Right cardiac atrium (tissue), 5 donors: ENCODE measurements around the gene TXN2. TPM values are rescaled to one million over a fixed set of nuclear protein-coding genes. Genes with fewer than 3 reads are reported as not detected.

Experiments
- ATAC-seq, 2 donors: fragments of 200-7000 bp; cut with Tn5 transposase; one replicate each; pipeline versions ENCODE4 v1.8.0 to v1.9.1; 2020; ENCODE audit warnings: moderate library complexity in 2 of 2, mild to moderate bottlenecking in 1 of 2
- DNase-seq, 3 donors: peaks; one replicate each; pipeline ENCODE4 v3.0.0-alpha.2; 2020
- H3K27ac ChIP-seq: one replicate; pipeline ENCODE4 v1.5.1; 2013; ENCODE audit warnings: mild to moderate bottlenecking, low read length, control low read depth, moderate library complexity
- H3K27me3 ChIP-seq: one replicate; pipeline ENCODE4 v1.6.1; 2013; ENCODE audit not compliant: control insufficient read depth, insufficient read depth
- H3K4me1 ChIP-seq: one replicate; pipeline ENCODE4 v1.6.1; 2013; ENCODE audit warnings: low read length; ENCODE audit not compliant: control insufficient read depth, insufficient read depth
- H3K4me3 ChIP-seq: one replicate; pipeline ENCODE4 v1.5.1; 2013; ENCODE audit warnings: low read length, control low read depth
- H3K9me3 ChIP-seq: one replicate; pipeline ENCODE4 v1.6.1; 2013; ENCODE audit warnings: low read length; ENCODE audit not compliant: control insufficient read depth
- WGBS: extraction: QIAGEN DNeasy Blood & Tissue Kit; methylation state at CpG from one replicate; pipeline ENCODE4 v1.1.7; 2013; 5-methylcytosine and 5-hydroxymethylcytosine counted together
- intact Hi-C, 4 donors: fragments of 100-400 bp; cut with DNase I; formaldehyde crosslinking; loops; one replicate each; pipeline versions ENCODE4 v1.11.0 to v1.14.0; 2022 to 2023
- polyA plus RNA-seq: library from polyadenylated mRNA; stranded (reverse); fragments of 200-250 nt; gene quantifications from one replicate; pipeline ENCODE4 v1.2.3, GENCODE V29; 2013
- total RNA-seq, 4 donors: library from RNA; stranded (reverse); fragmentation: NEBNext Ultra II Directional; extraction: Animal tissue kit (Norgen Biotek cat#: 25700); gene quantifications; one replicate each; pipeline ENCODE4 v1.2.1, GENCODE V29; 2021
- donor health status: healthy with polysubstance abuse.
- donor health status: DM: no; HTN: yes; CAD: no.
- donor health status: DM: no; HTN: no; CAD: no.
- donor health status: DM: no; HTN: yes; CAD: no; lungs with severe emphysema.
- donor health status: DM: yes; HTN: yes; CAD: no.

Gene TXN2
- total and polyA plus RNA-seq, 5 donors: 95.4 to 133 (median 106) TPM

DNA sequence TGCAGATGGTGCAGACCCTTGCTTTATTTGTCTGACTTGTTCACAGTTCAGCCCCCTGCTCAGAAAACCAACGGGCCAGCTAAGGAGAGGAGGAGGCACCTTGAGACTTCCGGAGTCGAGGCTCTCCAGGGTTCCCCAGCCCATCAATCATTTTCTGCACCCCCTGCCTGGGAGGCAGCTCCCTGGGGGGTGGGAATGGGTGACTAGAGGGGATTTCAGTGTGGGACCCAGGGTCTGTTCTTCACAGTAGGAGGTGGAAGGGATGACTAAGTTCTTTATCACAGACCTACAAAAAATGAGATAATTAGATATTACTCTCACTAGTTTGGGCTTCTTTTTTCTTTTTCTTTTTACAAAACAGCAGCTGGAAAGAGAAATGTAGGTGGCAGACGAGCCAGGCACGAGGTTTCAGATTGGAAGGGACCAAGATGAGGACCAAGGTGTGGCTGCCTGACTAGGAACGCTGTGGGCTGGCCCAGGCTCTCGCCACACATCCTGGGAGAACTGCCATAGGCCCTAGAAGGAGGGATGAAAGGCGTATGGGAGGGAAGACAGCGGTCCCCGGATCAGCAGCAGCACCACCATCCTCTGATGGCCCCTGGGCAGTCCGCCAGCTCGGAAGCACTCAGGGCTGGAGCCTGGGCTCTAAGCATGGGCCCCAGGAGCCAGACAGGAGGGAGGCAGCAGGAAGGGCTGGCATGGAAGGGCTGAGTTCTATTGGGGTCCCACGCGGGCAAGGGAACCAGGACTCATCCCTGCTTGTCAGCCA is 14.2 kb downstream of the TXN2 start:
- ATAC-seq (peak; percentile 8 to 12), DNase-seq (peak; percentile 60 to 87 (median 83))
- Histone ChIP-seq H3K27me3 (no peaks in the 10 kb centered on the region), H3K27ac (peak overlapping the region; percentile 66), H3K9me3 (no peaks in the 10 kb centered on the region), H3K4me1 (peaks cover 6% of the 10 kb centered on the region), H3K4me3 (no peak overlapping the region)
- intact Hi-C loops: loop anchor here in 3 of 4 donors (5.0 to 10.0 kb wide), 3 partner anchors 80 to 145 kb away; partner anchors contain the start of gene MYH9 (in 3 of the 3)
- WGBS: 51% methylated on average over 14 of the region's 14 CpGs

DNA sequence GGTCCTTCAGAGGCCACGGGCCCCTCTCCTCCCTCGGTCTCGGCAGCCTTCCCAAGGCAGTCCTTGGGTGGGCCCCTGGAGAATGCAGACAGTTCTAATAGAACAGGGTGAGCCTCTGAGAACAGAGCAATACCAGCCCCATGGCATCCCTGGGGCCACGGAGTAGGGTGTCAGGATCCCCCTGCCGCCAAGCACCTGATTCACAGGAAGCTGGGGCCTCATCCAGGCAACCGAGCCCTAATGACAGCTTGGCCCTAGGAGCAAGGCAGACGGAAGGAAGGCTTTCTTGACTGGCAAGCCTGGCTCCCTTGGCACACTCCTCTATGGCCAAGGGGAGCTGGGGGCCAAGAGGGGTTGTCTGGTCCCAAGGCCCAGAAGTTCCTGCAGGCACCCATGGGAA is 15.2 kb downstream of the TXN2 start:
- DNase-seq: no peak

DNA sequence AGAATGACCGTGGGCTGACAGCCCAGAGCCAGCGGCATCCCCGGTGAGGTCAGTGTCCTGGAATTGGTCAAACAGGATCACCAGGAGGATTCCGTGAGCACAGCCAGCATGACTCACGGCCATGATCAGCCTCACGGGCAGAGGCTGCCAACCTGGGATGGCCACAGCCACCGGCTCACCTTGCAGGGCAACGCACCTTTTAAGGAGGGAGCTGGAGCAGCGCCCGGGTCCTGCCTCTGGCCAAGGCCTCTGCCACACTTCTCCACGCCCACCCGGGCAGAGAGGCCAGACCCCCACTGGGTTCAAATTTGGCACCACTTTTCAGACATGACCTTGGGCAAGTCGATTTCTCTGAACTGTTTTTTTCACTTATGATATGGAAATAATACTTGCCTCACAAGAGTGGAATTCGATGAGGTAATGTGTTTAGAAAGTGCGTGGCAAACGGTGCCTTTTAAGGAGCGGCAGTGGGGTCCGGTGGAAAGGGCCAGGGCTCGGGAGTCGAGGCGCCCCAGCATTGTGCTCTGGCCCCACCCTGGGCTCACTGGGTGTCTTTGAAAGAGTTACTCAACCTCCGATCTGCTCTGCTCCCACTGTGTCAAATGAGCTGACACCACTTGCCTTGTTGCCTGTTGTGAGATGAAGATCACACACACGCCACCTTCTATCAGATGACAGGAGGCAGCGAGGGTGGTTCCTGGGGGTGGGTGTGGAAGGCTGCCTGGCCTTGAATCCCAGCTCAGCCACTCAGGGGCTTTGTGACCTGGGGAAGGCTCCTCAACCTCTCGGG is 16.0 kb downstream of the TXN2 start:
- peak; percentile 43 to 57 for ATAC-seq

More for the DNA sequence above, 15.2 kb downstream of the TXN2 start:
- no peak overlapping the region for H3K4me3 ChIP-seq
- H3K27ac ChIP-seq: peak overlapping the region; percentile 65
- intact Hi-C loops: loop anchor here in 3 of 4 donors (5.0 to 10.0 kb wide), 3 partner anchors 79 to 144 kb away; partner anchors contain the start of gene MYH9 (in 3 of the 3)
- no peaks in the 10 kb centered on the region for H3K9me3 ChIP-seq
- no peaks in the 10 kb centered on the region for H3K27me3 ChIP-seq
- WGBS: 77% methylated on average over 7 of the region's 7 CpGs
- ATAC-seq: no peak
- H3K4me1 ChIP-seq: peaks cover 6% of the 10 kb centered on the region

DNA sequence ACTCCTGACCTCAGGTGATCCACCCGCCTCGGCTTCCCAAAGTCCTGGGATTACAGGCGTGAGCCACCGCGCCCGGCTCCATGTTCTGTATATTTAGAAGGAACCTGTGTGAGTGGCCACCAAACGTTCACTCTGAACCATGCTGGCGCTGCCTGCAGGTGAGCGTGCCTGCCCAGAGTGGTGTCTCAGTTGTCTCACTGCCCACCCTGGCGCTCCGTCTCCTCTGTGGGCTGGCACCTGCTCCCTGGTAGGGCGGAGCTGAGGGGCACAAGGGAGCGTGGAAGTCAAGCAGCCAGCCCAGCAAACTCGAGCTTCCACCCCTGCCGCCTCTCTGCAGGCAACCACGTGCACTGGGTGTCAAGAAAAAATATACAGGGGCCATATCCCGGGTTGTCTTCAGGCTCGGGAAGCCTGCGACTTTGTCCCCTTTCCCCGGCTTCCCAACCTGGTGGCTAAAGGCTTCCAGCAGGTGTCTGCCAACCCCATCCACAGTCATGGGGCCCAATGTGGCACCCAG is 16.7 kb downstream of the TXN2 start:
- Histone ChIP-seq H3K27me3 (no peaks in the 10 kb centered on the region), H3K9me3 (no peaks in the 10 kb centered on the region), H3K27ac (peak overlapping the region; percentile 65), H3K4me3 (no peak overlapping the region), H3K4me1 (peaks cover 6% of the 10 kb centered on the region)
- 81% methylated on average over 20 of the region's 20 CpGs for WGBS
- DNase-seq (peak in 1 of 3 donors; percentile 58), ATAC-seq (no peak)
- intact Hi-C loops: loop anchor here in 3 of 4 donors (5.0 to 10.0 kb wide), 3 partner anchors 77 to 142 kb away; partner anchors contain the start of gene MYH9 (in 3 of the 3)

More for the DNA sequence above, 16.0 kb downstream of the TXN2 start:
- Histone ChIP-seq H3K4me3 (no peak overlapping the region), H3K9me3 (no peaks in the 10 kb centered on the region), H3K27ac (peak overlapping the region; percentile 65), H3K4me1 (peaks cover 6% of the 10 kb centered on the region), H3K27me3 (no peaks in the 10 kb centered on the region)
- WGBS: 46% methylated on average over 25 of the region's 25 CpGs
- peak; percentile 73 to 83 (median 78) for DNase-seq
- intact Hi-C loops: loop anchor here in 3 of 4 donors (5.0 to 10.0 kb wide), 3 partner anchors 78 to 143 kb away; partner anchors contain the start of gene MYH9 (in 3 of the 3)

DNA sequence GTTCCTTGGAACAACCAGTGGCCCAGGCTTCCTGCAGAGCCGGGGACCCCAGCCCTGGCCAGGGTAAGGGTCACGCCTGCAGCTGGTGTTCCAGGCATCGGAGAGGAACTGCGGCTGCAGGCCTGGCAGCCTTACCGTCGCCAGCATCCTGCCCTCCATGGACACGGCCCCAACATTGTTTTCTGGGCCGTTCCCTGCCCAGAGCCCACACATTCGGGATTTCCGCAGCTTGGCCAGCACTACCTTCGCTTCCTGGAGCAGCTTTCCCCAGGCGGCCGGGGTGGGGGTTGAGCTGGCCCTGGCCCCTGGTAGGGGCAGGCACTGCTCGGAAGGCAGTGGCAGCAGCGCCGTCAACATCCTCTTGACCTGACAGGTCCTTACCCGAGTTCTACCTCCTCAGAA is 17.7 kb downstream of the TXN2 start:
- ATAC-seq (peak; percentile 67 to 76), DNase-seq (peak; percentile 68 to 89 (median 86))
- no peaks in the 10 kb centered on the region for H3K9me3 ChIP-seq
- no peak overlapping the region for H3K4me3 ChIP-seq
- peaks cover 6% of the 10 kb centered on the region for H3K4me1 ChIP-seq
- no peaks in the 10 kb centered on the region for H3K27me3 ChIP-seq
- intact Hi-C loops: loop anchor here in 1 of 4 donors (10.0 kb wide), 1 partner anchor 79 kb away; the partner anchor contains the start of gene MYH9
- peak overlapping the region; percentile 91 for H3K27ac ChIP-seq
- WGBS: 55% methylated on average over 17 of the region's 17 CpGs

DNA sequence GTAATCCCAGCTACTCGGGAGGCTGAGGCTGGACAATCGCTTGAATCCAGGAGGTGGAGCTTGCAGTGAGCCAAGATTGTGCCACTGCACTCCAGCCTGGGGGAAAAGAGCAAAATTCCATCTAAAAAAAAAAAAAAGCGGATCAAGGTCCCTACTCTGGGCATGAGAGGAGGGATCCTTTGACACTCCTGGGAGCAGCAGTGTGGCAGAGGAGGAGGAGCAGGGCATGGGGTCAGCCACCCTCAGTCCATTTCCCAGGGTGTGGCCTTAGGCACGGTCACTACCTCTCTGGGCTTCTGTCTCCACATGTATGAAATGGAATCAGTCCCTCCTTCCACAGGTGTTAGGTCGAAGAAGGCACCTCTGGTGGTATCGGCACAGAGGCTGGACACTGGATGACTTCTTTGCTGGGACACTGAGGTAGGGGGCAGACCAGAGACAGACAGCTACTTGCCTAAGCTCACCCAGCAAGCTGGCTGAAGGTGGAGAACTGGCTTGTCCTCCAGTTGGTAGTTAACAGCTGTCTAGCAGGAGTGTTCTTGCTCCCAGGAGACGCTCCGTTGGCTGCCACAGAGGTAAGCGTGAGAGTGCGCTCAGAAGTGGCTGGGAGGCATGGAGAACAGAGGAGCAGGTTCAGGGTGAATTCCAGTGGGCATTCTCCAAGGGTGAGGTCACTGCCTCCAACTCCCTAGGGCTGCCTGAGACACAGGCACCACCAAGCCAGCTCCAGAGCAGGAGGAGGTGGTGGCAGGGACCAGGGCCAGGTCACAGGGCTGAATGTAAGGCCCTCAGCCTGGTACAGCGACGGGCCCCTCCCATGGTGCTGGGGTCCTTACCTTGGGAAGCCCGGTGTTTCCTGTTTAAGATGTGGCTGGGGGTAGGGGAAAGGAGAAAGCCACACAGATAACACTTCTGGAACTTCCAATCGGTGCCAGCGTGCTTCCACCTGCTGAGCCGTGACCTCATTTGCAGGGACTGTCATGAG is 19.5 kb downstream of the TXN2 start:
- DNase-seq: peak in 2 of 3 donors; percentile 48 to 50
- WGBS: 68% methylated on average over 16 of the region's 16 CpGs
- intact Hi-C loops: loop anchor here in 1 of 4 donors (10.0 kb wide), 1 partner anchor 77 kb away; the partner anchor contains the start of gene MYH9
- peak in 1 of 2 donors; percentile 2 for ATAC-seq
- Histone ChIP-seq H3K4me3 (no peak overlapping the region), H3K9me3 (no peaks in the 10 kb centered on the region), H3K4me1 (peaks cover 7% of the 10 kb centered on the region), H3K27me3 (no peaks in the 10 kb centered on the region), H3K27ac (peak overlapping the region; percentile 61)

DNA sequence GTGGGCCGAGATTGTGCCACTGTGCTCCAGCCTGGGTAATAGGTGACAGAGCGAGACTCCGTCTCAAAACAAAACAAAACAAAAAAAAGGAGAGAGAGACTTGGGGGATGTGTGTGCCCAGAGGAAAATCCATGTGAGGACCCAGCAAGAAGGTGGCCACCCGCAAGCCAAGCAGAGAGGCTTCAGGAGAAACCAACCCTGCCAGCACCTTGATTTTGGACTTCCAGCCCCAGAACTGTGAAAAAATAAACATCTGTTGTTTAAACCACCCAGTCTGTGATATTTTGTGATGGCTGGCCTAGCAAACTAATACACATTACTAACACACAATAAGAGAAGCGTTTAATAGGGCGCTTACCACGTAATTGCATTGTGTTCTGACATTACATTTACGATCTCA is 21.2 kb downstream of the TXN2 start:
- Histone ChIP-seq H3K27ac (no peak overlapping the region), H3K4me1 (peaks cover 14% of the 10 kb centered on the region), H3K4me3 (no peak overlapping the region), H3K27me3 (no peaks in the 10 kb centered on the region), H3K9me3 (no peaks in the 10 kb centered on the region)
- 98% methylated on average over 8 of the region's 8 CpGs for WGBS
- no peak for ATAC-seq
- DNase-seq: no peak
- intact Hi-C loops: loop anchor here in 1 of 4 donors (10.0 kb wide), 1 partner anchor 75 kb away; the partner anchor contains the start of gene MYH9

DNA sequence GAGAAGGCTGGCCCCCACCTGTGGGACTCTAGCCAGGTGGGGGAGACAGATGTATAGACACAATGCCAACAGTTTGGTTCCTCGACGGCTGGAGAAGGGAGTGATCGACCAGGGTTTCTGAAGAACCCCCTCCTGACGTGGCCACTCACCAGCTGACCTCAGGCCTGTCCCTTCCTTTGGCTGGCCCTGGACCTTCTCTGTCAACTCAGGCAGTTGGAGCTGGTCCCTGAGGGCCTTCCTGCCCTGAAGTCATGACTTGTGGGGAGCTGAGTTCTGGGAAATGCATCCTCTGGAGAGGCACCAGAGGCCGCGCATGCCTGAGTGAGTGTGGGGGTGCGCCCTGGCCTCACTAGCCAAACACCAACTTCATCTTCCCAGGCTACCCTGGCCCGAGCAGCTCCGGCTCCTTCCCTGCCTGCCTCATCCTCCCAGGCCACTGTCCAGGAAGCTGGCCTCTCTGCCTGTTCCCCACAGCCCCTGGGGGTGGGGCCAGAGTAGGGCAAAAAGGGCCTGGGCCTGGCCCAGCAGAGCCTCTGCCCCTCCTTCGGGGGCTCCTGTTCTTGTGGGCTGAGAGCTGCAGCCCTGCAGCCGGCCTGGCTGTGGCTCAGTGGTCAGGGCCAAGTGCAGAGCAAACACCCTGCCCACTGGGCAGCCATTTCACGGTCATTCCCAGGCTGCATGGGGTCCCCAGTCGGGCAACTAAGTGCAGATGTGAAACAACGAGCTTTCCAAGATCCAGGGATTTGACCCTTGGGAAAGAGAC is 23.6 kb downstream of the TXN2 start:
- 32% methylated on average over 14 of the region's 14 CpGs for WGBS
- peak; percentile 46 to 50 for ATAC-seq
- peak; percentile 77 to 90 (median 86) for DNase-seq

DNA sequence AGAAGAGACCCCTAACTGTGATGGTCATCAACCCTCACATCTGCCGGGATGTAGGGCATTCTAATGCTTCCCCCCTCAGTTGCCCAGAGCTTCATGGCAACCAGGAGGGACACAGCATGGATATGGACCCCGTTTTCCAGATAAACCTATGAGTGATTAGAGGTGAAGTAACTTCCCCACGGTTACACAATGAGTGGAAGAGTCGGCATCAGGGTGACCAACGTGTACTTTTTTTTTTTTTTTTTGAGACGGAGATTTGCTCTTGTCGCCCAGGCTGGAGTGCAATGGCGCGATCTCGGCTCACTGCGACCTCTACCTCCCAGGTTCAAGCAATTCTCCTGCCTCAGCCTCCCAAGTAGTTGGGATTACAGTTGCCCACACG is 25.0 kb downstream of the TXN2 start:
- no peak overlapping the region for H3K4me3 ChIP-seq
- ATAC-seq: no peak
- H3K27me3 ChIP-seq: no peaks in the 10 kb centered on the region
- 80% methylated on average over 12 of the region's 12 CpGs for WGBS
- H3K4me1 ChIP-seq: peaks cover 13% of the 10 kb centered on the region
- no peaks in the 10 kb centered on the region for H3K9me3 ChIP-seq
- intact Hi-C loops: no loop called here
- H3K27ac ChIP-seq: no peak overlapping the region
- no peak for DNase-seq

More for the DNA sequence above, 23.6 kb downstream of the TXN2 start:
- intact Hi-C loops: no loop called here
- peak overlapping the region; percentile 53 for H3K27ac ChIP-seq
- no peaks in the 10 kb centered on the region for H3K27me3 ChIP-seq
- H3K4me1 ChIP-seq: peaks cover 10% of the 10 kb centered on the region
- H3K4me3 ChIP-seq: no peak overlapping the region
- no peaks in the 10 kb centered on the region for H3K9me3 ChIP-seq
